GM18520 (cell line): ENCODE data around the gene TADA3.
A peak's percentile ranks its signal among the peaks of the same experiment; 100 is the strongest.

Source experiments
- ATAC-seq: cut with Tn5 transposase; IDR thresholded peaks from one replicate; pipeline ENCODE4 v1.9.1; 2021; ENCODE audit not compliant: unreplicated experiment

The TADA3 gene

GRCh38 chr3:9762871-9763270 lies 29.4 kb downstream of the TADA3 start:
- ATAC-seq = no peak

DNA sequence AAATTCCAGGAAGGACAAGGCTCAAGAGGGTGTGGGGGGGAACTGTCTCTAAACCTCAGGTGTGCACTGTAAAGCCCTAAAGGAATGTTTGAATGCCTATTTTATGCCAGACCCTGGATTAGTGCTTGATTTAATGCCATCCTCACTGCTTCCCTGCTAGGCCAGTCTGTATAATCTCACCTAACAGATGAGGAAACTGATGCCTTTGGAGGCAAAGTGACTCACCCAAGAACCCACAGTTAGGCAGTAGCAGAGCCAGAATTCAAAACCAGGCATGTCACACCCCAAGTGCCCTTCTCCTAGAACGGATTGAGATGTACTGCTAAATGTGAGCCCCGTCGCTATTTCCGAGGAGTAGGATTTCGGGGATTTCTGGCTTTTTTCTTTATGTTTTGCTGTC lies 30.4 kb downstream of the TADA3 start:
- no peak for ATAC-seq

DNA sequence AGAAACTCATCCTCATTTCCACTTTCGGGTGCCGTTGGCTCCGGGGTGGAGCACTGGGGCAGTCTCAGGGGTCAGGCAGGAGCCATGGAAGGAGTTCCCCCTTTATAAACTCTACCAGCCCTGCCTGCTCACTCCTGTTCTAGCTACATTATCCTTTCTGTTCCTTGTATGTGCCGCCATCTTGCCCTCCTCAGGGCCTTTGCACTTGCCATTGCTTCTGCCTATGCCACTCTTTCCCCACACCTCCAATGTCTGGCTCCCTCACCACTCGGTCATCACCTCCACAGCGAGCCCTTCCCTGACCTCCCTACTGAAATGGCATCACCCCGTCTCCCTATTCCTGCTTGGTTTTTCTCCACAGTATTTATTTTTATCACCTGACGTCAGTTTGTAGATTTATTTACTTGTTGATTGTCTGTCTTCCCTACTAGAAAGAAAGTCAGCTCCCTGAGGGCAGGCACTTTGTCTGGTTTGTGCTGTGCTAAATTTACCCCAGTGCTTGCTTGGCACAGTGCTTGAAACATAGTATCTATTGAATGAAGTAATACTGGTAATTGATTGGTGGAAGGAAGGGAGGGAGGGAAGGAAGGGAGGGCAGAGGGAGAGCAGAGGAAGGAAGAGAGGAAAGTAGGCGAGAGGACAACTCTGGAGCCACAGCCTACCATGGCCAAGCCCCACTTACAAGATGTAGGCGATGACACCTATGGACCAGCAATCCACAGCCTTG lies 31.3 kb downstream of the TADA3 start:
- no peak for ATAC-seq

GRCh38 chr3:9757427-9757826 lies 34.8 kb downstream of the TADA3 start:
- ATAC-seq = no peak

DNA sequence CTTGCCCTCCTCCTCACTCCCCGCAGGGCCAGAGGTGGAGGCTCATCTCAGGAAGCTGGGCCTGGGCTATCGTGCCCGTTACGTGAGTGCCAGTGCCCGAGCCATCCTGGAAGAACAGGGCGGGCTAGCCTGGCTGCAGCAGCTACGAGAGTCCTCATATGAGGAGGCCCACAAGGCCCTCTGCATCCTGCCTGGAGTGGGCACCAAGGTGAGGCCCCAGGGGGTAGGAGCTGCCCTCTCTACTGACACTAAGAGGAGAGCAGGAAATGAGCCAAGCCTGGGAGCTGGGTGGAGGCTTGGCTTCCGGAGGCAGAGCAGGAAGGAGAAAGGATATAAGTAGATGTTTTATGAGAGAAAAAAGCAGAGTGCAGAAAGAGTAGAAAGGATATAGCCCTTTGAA lies 37.6 kb downstream of the TADA3 start:
- ATAC-seq = no peak

- no peak for ATAC-seq
Measured at GRCh38 chr3:9750556-9751411, 41.5 kb downstream of the TADA3 start.

GRCh38 chr3:9749645-9750555 lies 42.4 kb downstream of the TADA3 start, which contains the start of gene OGG1:
TSS of gene OGG1 (plus strand) at chr3:9749952. CDS start at chr3:9750287, 335 bp downstream.
- peak; percentile 68 for ATAC-seq

DNA sequence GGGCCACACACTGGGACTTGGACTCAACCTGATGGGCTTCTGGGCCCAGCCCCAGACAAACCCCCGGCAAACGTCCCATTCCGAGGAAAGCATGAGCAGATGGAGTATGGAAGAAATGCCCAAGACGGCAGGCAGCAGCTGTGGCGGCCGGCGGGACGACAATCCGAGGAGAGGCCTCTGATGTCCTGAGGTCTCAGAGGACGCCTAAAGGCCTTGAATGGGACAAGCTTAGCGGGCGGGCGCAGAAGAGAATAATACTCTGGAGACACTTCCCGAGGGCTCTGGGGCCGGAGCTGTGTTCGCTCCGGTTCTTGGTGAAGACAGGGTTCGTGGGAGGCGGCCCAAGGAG lies 43.0 kb downstream of the TADA3 start:
- no peak for ATAC-seq

GRCh38 chr3:9748031-9748430 lies 44.2 kb downstream of the TADA3 start:
- no peak for ATAC-seq

DNA sequence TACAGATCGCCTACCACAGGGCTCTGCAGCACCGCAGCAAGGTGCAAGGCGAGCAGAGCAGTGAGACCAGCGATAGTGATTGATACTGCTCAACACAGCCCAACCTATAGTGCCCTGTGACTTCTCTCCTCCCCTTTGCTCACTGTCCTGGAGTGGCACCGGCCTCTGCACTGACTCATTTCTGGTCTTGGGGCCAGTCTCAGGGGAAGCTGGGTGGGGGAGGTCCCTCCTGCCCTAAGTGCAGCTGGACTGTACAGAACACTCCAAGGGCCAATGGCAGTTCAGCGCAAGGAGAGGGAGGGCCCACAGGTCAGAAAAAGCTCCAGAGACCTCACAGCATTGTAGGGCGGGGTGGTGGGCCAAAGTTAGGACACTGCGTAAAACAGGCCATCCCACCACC lies 45.0 kb downstream of the TADA3 start:
- ATAC-seq = no peak

- no peak for ATAC-seq
Measured at GRCh38 chr3:9746330-9746729, 45.9 kb downstream of the TADA3 start.

DNA sequence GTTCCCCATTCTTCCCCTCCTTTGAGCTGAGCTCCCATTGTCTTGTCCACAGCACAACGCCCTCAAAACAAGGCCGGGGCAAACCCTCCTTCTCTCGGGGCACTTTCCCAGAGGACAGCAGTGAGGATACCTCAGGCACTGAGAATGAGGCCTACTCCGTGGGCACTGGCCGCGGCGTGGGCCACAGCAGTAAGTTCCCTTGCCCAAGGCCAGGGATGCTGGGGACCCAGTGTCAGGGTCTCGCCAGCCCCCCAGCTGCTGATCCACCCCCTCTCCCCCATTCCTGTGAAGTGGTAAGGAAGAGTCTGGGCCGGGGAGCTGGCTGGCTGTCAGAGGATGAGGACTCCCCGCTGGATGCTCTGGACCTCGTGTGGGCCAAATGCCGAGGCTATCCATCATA lies 46.8 kb downstream of the TADA3 start:
- ATAC-seq = no peak

- no peak for ATAC-seq
Measured at GRCh38 chr3:9744162-9744561, 48.1 kb downstream of the TADA3 start.

DNA sequence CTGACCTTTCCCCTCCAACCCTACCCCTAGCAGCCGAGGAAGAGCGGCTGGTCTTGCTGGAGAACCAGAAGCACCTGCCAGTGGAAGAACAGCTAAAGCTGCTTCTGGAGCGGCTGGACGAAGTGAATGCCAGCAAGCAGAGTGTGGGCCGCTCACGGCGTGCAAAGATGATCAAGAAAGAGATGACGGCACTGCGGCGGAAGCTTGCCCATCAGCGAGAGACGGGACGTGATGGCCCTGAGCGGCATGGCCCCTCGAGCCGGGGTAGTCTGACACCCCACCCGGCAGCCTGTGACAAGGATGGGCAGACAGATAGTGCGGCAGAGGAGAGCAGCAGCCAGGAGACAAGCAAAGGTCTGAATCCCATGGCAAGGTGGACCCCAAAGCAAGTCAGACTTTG lies 48.7 kb downstream of the TADA3 start:
- ATAC-seq = no peak

DNA sequence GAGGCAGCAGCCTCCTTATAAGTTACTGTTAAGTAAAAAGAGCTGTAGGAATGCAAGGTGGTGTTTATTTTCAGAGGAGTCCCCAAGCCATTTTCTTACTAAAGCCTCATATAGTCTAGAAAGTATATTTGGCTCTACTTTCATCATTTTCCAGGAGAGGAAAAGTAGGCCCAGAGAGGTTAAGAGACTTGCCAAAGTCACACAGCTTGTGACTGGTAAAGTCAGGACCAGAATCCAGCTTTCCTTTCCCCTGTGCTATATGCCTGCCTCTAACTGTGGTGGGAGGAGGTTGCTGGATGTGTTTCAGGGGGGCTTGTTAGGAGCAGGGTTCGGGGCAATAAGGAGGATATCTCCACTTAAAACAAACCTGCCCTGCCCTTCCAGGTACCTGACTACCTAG lies 49.7 kb downstream of the TADA3 start:
- no peak for ATAC-seq

- ATAC-seq = no peak
Measured at GRCh38 chr3:9739181-9739580, 53.1 kb downstream of the TADA3 start.

DNA sequence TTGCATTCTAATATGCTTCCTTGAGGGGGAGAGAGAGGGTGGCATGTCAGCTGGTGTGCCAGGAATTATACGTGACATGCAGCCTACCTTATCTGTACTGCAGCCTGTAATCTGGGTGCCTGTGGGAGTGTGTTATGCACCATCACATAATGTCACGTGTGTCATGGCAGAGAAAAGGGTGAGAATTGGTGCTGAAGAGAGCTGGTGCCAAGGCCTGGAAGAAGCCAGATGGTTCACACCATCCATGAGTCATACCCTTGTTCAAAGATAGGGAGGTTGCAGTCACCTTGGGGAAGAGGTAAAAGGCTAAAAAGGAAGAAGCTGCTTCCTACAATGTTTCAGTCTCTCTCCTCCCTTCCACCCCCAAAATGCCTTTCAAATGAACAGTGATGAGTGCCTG lies 55.4 kb downstream of the TADA3 start:
- no peak for ATAC-seq

- no peak for ATAC-seq
Measured at GRCh38 chr3:9732740-9733115, 59.5 kb downstream of the TADA3 start.

GRCh38 chr3:9732080-9732739 lies 60.1 kb downstream of the TADA3 start:
- no peak for ATAC-seq

- ATAC-seq = peak; percentile 74
Measured at GRCh38 chr3:9731206-9732079, 60.8 kb downstream of the TADA3 start, which contains the start of gene BRPF1. TSS of gene BRPF1 (plus strand) at chr3:9731735. CDS start at chr3:9734141, 2,406 bp downstream.
